Activated naive CD4-positive, alpha-beta T cell treated with anti-CD3 and anti-CD28 coated beads for 36 hours (primary cell): ENCODE measurements around the gene SLC12A9. TPM values are rescaled to one million over a fixed set of nuclear protein-coding genes. Genes with fewer than 3 reads are reported as not detected.

ENCODE experiments used
- CTCF ChIA-PET: fragments of 350-600 bp; sonication (Branson Sonifier 250); formaldehyde crosslinking; loops from one replicate; lab custom pipeline; 2021; ENCODE audit warnings: antibody characterized with exemption; lab: Charles Lee
- DNase-seq: peaks from one replicate; pipeline ENCODE4 v3.0.0-alpha.2; 2020
- H3K27ac Mint-ChIP-seq: one replicate; pipeline ENCODE4 v1.8.0; 2021; ENCODE audit warnings: mild to moderate bottlenecking, mixed read lengths
- H3K27me3 Mint-ChIP-seq: one replicate; pipeline ENCODE4 v1.8.0; 2021; ENCODE audit warnings: low read depth, mixed read lengths
- H3K36me3 Mint-ChIP-seq: one replicate; pipeline ENCODE4 v1.8.0; 2021; ENCODE audit warnings: low read depth, mixed read lengths
- H3K4me1 Mint-ChIP-seq: one replicate; pipeline ENCODE4 v1.8.0; 2021; ENCODE audit warnings: low read depth, mixed read lengths
- H3K4me3 Mint-ChIP-seq: one replicate; pipeline ENCODE4 v1.8.0; 2021; ENCODE audit warnings: mild to moderate bottlenecking, moderate library complexity, mixed read lengths
- H3K9me3 Mint-ChIP-seq: one replicate; pipeline ENCODE4 v1.8.0; 2021; ENCODE audit warnings: mixed read lengths
- intact Hi-C: fragments of 100-400 bp; cut with micrococcal nuclease; formaldehyde crosslinking; loops from one replicate; pipeline ENCODE4 v1.15.1; 2023
- total RNA-seq, 2 experiments: library from RNA; stranded (reverse); gene quantifications; one replicate each; pipeline ENCODE4 v1.2.3, GENCODE V29; 2021

The SLC12A9 gene
- total RNA-seq, 2 experiments from 2014 or later: 10.1 to 10.5 TPM

- Mint-ChIP-seq H3K27ac (peak overlapping the region; percentile 32), H3K9me3 (no peaks in the 10 kb centered on the region), H3K4me1 (peaks cover 14% of the 10 kb centered on the region), H3K4me3 (peak overlapping the region; percentile 90), H3K36me3 (peaks cover 15% of the 10 kb centered on the region), H3K27me3 (no peaks in the 10 kb centered on the region)
- CTCF ChIA-PET: no interaction called here
- intact Hi-C loops: loop anchor here (1.0 kb wide), 1 partner anchor 7 kb away; the partner anchor contains the start of gene SRRT
- no peak for DNase-seq
These were observed 15.4 kb downstream of the SLC12A9 start for GRCh38 chr7:100867776-100868485.

- intact Hi-C loops: loop anchor here (1.0 kb wide), 1 partner anchor 290 kb away; no protein-coding TSS in a partner anchor
- peak overlapping the region; percentile 97 for H3K4me3 Mint-ChIP-seq
- H3K4me1 Mint-ChIP-seq: peaks cover 33% of the 10 kb centered on the region
- no peak for DNase-seq
- H3K27ac Mint-ChIP-seq: peak overlapping the region; percentile 98
- H3K36me3 Mint-ChIP-seq: peaks cover 56% of the 10 kb centered on the region
- no peaks in the 10 kb centered on the region for H3K27me3 Mint-ChIP-seq
- CTCF ChIA-PET: interaction anchor here (1.5 to 1.8 kb wide), 2 partner anchors 15 to 22 kb away, joined by 4 to 5 read pairs; partner anchors contain the start of genes SLC12A9 and UFSP1
- no peaks in the 10 kb centered on the region for H3K9me3 Mint-ChIP-seq
These were observed 21.2 kb downstream of the SLC12A9 start for GRCh38 chr7:100873599-100874299.

- no peaks in the 10 kb centered on the region for H3K9me3 Mint-ChIP-seq
- peaks cover 38% of the 10 kb centered on the region for H3K4me1 Mint-ChIP-seq
- intact Hi-C loops: loop anchor here (1.0 kb wide), 1 partner anchor 291 kb away; no protein-coding TSS in a partner anchor
- peak overlapping the region; percentile 98 for H3K27ac Mint-ChIP-seq
- H3K27me3 Mint-ChIP-seq: no peaks in the 10 kb centered on the region
- CTCF ChIA-PET: interaction anchor here (1.5 to 1.8 kb wide), 2 partner anchors 15 to 22 kb away, joined by 4 to 5 read pairs; partner anchors contain the start of genes SLC12A9 and UFSP1
- no peak for DNase-seq
- peak overlapping the region; percentile 97 for H3K4me3 Mint-ChIP-seq
- H3K36me3 Mint-ChIP-seq: peaks cover 57% of the 10 kb centered on the region
These were observed 21.7 kb downstream of the SLC12A9 start for GRCh38 chr7:100874300-100874576.

GRCh38 chr7:100874577-100875355, 22.3 kb downstream of the SLC12A9 start, which contains the start of gene SRRT:
SRRT (plus strand) TSS chr7:100875103; CDS start chr7:100875591, 488 bp downstream.
- CTCF ChIA-PET: interaction anchor here (1.5 to 2.2 kb wide), 3 partner anchors 12 to 22 kb away, joined by 5 to 11 read pairs (median 6); partner anchors contain the start of genes SLC12A9 and UFSP1
- peaks cover 44% of the 10 kb centered on the region for H3K4me1 Mint-ChIP-seq

DNA sequence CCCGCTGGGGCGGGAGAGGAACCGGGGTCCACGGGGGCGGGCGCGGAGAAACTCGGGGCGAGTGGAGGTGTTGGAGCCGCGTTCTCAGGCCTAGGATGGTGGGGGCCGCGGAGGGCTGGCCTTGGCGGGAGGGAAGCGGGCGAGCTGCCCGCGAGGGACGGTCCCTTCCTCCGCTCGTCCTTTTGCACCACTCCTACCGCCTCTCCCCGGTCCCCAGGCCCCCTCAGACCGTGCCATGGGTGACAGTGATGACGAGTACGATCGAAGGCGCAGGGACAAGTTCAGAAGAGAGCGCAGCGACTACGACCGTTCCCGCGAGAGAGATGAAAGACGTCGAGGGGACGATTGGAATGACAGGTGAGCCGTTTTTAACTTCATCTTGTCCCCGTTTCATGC, 22.8 kb downstream of the SLC12A9 start:
- CTCF ChIA-PET: interaction anchor here (1.0 to 2.2 kb wide), 3 partner anchors 11 to 343 kb away, joined by 3 to 11 read pairs (median 6); partner anchors contain the start of genes PLOD3, SLC12A9 and ZNHIT1
- no peaks in the 10 kb centered on the region for H3K9me3 Mint-ChIP-seq
- peaks cover 47% of the 10 kb centered on the region for H3K4me1 Mint-ChIP-seq
- H3K27ac Mint-ChIP-seq: peak overlapping the region; percentile 98
- H3K4me3 Mint-ChIP-seq: peak overlapping the region; percentile 97
- no peaks in the 10 kb centered on the region for H3K27me3 Mint-ChIP-seq
- peaks cover 64% of the 10 kb centered on the region for H3K36me3 Mint-ChIP-seq
- intact Hi-C loops: loop anchor here (1.0 kb wide), 7 partner anchors 8 to 445 kb away; partner anchors contain the start of genes MOSPD3, POP7, SLC12A9 and TRIP6
- DNase-seq: peak; percentile 70

More at GRCh38 chr7:100874577-100875355, 22.3 kb downstream of the SLC12A9 start, which contains the start of gene SRRT:
- H3K36me3 Mint-ChIP-seq: peaks cover 60% of the 10 kb centered on the region
- intact Hi-C loops: loop anchor here (1.0 kb wide), 8 partner anchors 7 to 444 kb away; partner anchors contain the start of genes MOSPD3, POP7, SLC12A9 and TRIP6
- peak within 1 kb of the TSS; percentile 97 for H3K4me3 Mint-ChIP-seq
- H3K27ac Mint-ChIP-seq: peak within 1 kb of the TSS; percentile 98
- H3K9me3 Mint-ChIP-seq: no peaks in the 10 kb centered on the region
- peak; percentile 99 for DNase-seq
- H3K27me3 Mint-ChIP-seq: no peaks in the 10 kb centered on the region

- Mint-ChIP-seq H3K4me1 (peaks cover 48% of the 10 kb centered on the region), H3K36me3 (peaks cover 75% of the 10 kb centered on the region), H3K27ac (no peak overlapping the region), H3K9me3 (no peaks in the 10 kb centered on the region), H3K27me3 (no peaks in the 10 kb centered on the region), H3K4me3 (no peak overlapping the region)
- no peak for DNase-seq
- CTCF ChIA-PET: interaction anchor here (1.1 to 1.6 kb wide), 4 partner anchors 9 to 77 kb away, joined by 3 to 5 read pairs (median 4); partner anchors contain the start of genes SLC12A9 and UFSP1
- intact Hi-C loops: no loop called here
These were observed 25.5 kb downstream of the SLC12A9 start for GRCh38 chr7:100878013-100878412.

DNA sequence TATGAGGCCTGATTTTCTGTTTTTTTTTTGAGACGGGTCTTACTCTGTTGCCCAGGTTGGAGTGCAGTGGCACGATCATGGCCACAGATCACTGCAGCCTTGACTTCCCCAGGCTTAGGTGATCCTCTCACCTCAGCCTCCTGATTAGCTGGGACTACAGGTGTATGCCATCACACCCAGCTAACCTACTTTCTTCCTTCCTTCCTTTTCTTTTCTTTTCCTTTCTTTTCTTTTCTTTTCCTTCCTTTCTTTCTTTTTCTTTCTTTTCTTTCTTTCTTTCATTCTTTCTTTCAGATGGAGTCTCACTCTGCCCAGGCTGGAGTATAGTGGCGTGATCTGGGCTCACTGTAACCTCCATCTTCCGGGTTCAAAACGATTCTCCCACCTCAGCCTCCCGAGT, 26.2 kb downstream of the SLC12A9 start:
- DNase-seq: no peak
- CTCF ChIA-PET: no interaction called here
- Mint-ChIP-seq H3K4me3 (no peak overlapping the region), H3K4me1 (peaks cover 51% of the 10 kb centered on the region), H3K36me3 (peaks cover 75% of the 10 kb centered on the region), H3K27me3 (no peaks in the 10 kb centered on the region), H3K27ac (peak overlapping the region; percentile 56), H3K9me3 (no peaks in the 10 kb centered on the region)
- intact Hi-C loops: no loop called here

DNA sequence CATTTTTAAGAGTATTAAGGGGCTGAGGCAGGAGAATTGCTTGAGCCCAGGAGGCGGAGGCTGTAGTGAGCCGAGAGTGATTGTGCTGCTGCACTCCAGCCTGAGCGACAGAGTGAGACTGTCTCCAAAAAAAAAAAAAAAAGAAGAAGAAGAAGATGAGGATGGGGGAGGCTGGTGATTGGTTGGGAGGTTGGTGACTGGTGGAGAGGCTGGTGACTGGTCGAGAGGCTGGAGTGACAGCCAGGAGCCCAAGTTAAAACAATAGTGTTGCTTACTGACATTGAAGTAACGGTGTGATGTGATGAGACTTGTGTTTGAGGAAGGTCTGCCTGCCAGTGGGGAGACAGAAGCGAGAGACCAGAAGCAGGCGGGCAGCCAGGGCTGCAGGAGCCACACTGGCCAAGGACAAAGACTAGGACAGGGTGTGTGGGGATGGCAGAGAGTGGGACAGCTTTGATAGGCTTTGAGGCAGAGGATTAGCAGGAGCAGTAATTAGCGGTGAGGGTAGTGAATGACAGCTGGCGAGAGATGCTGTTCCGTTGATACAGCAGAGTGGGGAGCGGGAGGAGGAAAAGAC, 27.3 kb downstream of the SLC12A9 start:
- no peak overlapping the region for H3K27ac Mint-ChIP-seq
- H3K4me1 Mint-ChIP-seq: peaks cover 50% of the 10 kb centered on the region
- H3K4me3 Mint-ChIP-seq: no peak overlapping the region

DNA sequence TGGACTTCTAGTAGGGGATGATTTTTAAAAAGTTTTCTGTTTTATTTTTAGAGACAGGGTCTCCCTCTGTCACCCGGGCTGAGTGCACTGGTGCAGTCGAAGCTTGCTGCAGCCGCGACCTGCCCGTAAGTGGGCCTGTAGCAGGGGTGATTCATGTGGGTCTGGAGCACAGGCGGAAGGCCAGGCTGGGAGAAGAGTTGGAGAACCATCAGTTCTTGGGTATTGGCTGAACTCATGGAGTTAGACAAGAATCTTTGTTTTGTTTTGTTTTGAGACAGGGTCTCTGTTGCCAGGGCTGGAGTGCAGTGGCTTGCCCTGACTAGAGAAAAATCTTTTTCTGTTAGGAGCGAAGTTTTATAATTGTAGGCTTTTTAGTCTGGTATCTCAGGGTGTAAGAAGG, 28.1 kb downstream of the SLC12A9 start:
- peaks cover 75% of the 10 kb centered on the region for H3K36me3 Mint-ChIP-seq
- H3K9me3 Mint-ChIP-seq: no peaks in the 10 kb centered on the region
- peaks cover 50% of the 10 kb centered on the region for H3K4me1 Mint-ChIP-seq
- CTCF ChIA-PET: no interaction called here
- H3K27ac Mint-ChIP-seq: peak overlapping the region; percentile 24
- H3K4me3 Mint-ChIP-seq: no peak overlapping the region
- no peaks in the 10 kb centered on the region for H3K27me3 Mint-ChIP-seq
- no peak for DNase-seq
- intact Hi-C loops: no loop called here

More for the DNA sequence above, 27.3 kb downstream of the SLC12A9 start:
- Mint-ChIP-seq H3K27me3 (no peaks in the 10 kb centered on the region), H3K36me3 (peaks cover 74% of the 10 kb centered on the region), H3K9me3 (no peaks in the 10 kb centered on the region)
- no peak for DNase-seq
- intact Hi-C loops: no loop called here
- CTCF ChIA-PET: no interaction called here

GRCh38 chr7:100881136-100881535, 28.6 kb downstream of the SLC12A9 start:
- CTCF ChIA-PET: no interaction called here
- Mint-ChIP-seq H3K27me3 (no peaks in the 10 kb centered on the region), H3K4me1 (peaks cover 51% of the 10 kb centered on the region), H3K4me3 (no peak overlapping the region), H3K9me3 (no peaks in the 10 kb centered on the region), H3K36me3 (peaks cover 77% of the 10 kb centered on the region), H3K27ac (peak overlapping the region; percentile 3)
- no peak for DNase-seq
- intact Hi-C loops: no loop called here

GRCh38 chr7:100882201-100882600, 29.7 kb downstream of the SLC12A9 start:
- H3K27ac Mint-ChIP-seq: peak overlapping the region; percentile 56
- H3K4me3 Mint-ChIP-seq: no peak overlapping the region
- H3K4me1 Mint-ChIP-seq: peaks cover 51% of the 10 kb centered on the region
- H3K9me3 Mint-ChIP-seq: no peaks in the 10 kb centered on the region
- H3K36me3 Mint-ChIP-seq: peaks cover 79% of the 10 kb centered on the region
- no peaks in the 10 kb centered on the region for H3K27me3 Mint-ChIP-seq
- no peak for DNase-seq
- CTCF ChIA-PET: no interaction called here
- intact Hi-C loops: no loop called here
